Activated T-helper 17 cell treated with anti-CD3 and anti-CD28 coated beads, Interleukin-2, amount 50 U/mL, for 72 hours (primary cell): ENCODE measurements around the gene DEFB118. TPM values are rescaled to one million over a fixed set of nuclear protein-coding genes. Genes with fewer than 3 reads are reported as not detected.
"Not testable (repeated sequence)": the region's sequence is repeated elsewhere in the genome, so short reads cannot be mapped to it uniquely, and the experiment has no call there.

ENCODE experiments used
- ATAC-seq: fragments of 150-1000 bp; cut with Tn5 transposase; replicated peaks from 2 replicates; pipeline ENCODE4 v1.10.0; 2021; ENCODE audit warnings: mild to moderate bottlenecking, moderate library complexity
- H3K27ac Mint-ChIP-seq: one replicate; pipeline ENCODE4 v1.8.0; 2022; ENCODE audit warnings: mixed read lengths
- H3K27me3 Mint-ChIP-seq: one replicate; pipeline ENCODE4 v1.8.0; 2022; ENCODE audit warnings: mixed read lengths
- H3K36me3 Mint-ChIP-seq: one replicate; pipeline ENCODE4 v1.8.0; 2022; ENCODE audit warnings: low read depth, mild to moderate bottlenecking, mixed read lengths
- H3K4me1 Mint-ChIP-seq: one replicate; pipeline ENCODE4 v1.8.0; 2022; ENCODE audit warnings: mixed read lengths
- H3K4me3 Mint-ChIP-seq: one replicate; pipeline ENCODE4 v1.8.0; 2022; ENCODE audit warnings: mild to moderate bottlenecking, mixed read lengths
- H3K9me3 Mint-ChIP-seq: one replicate; pipeline ENCODE4 v1.8.0; 2022; ENCODE audit warnings: mixed read lengths
- total RNA-seq, 2 donors: library from RNA; stranded (reverse); gene quantifications; one replicate each; pipeline ENCODE4 v1.2.3, GENCODE V29; 2022

The DEFB118 gene
- not detected for total RNA-seq

DNA sequence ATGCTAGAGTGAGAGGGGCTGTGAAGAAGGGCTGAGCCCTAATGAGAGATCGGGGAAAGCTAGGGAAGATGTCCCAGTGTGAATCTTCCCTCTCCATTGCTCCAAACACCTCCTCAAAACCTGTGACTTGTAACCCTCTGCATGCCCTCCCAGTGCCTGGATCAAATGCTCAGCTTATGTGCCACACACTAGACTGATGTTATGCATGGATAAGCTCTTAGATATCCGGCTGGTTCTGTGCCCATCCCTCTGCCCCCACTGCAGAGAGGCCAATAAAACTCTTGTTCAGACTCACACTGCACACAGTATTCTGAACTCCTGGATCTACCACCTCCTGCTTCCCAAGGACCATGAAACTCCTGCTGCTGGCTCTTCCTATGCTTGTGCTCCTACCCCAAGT lies at the start of gene DEFB118:
Gene DEFB118 (plus strand): TSS at position 301 of the 400 bp plus-strand sequence. CDS start 50 bp downstream, at position 351.
- H3K27me3 Mint-ChIP-seq, result peaks cover 9% of the 10 kb centered on the region
- no peaks in the 10 kb centered on the region for H3K36me3 Mint-ChIP-seq
- ATAC-seq, result no peak
- H3K4me1 Mint-ChIP-seq, result no peaks in the 10 kb centered on the region
- no peak within 1 kb of the TSS for H3K27ac Mint-ChIP-seq
- no peak within 1 kb of the TSS for H3K4me3 Mint-ChIP-seq
- H3K9me3 Mint-ChIP-seq, result peaks cover 3% of the 10 kb centered on the region

GRCh38 chr20:31322504-31322903 lies 45.9 kb upstream of the DEFB118 start:
- ATAC-seq, result no peak

DNA sequence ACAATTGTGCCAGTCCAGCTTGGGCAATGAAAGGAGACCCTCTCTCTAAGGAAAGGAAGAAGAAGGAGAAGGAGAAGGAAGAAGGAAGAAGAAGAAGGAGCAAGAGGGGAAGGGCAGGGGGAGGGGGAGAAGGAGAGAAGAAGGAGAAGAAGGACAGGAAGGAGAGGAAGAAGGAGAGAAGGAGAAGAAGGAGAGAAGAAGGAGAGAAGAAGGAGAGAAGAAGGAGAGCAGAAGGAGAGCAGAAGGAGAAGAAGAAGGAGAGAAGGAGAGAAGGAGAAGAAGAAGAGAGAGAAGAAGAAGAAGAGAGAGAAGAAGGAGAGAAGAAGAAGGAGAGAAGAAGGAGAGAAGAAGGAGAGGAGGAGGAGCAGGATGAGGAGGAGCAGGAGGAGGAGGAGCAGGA lies 37.5 kb upstream of the DEFB118 start:
- H3K4me3 Mint-ChIP-seq, result no peak overlapping the region
- ATAC-seq, result no peak
- H3K27me3 Mint-ChIP-seq, result peaks cover 13% of the 10 kb centered on the region
- no peaks in the 10 kb centered on the region for H3K36me3 Mint-ChIP-seq
- no peak overlapping the region for H3K27ac Mint-ChIP-seq
- no peaks in the 10 kb centered on the region for H3K4me1 Mint-ChIP-seq
- peaks cover 8% of the 10 kb centered on the region for H3K9me3 Mint-ChIP-seq

More at GRCh38 chr20:31322504-31322903, 45.9 kb upstream of the DEFB118 start:
- peaks cover 10% of the 10 kb centered on the region for H3K27me3 Mint-ChIP-seq
- H3K27ac Mint-ChIP-seq, result no peak overlapping the region
- peaks cover 16% of the 10 kb centered on the region for H3K9me3 Mint-ChIP-seq
- H3K4me3 Mint-ChIP-seq, result no peak overlapping the region
- H3K4me1 Mint-ChIP-seq, result no peaks in the 10 kb centered on the region
- H3K36me3 Mint-ChIP-seq, result no peaks in the 10 kb centered on the region

GRCh38 chr20:31341470-31341869 lies 26.9 kb upstream of the DEFB118 start:
- no peaks in the 10 kb centered on the region for H3K27me3 Mint-ChIP-seq
- no peak overlapping the region for H3K4me3 Mint-ChIP-seq
- no peak overlapping the region for H3K27ac Mint-ChIP-seq
- no peaks in the 10 kb centered on the region for H3K4me1 Mint-ChIP-seq
- ATAC-seq, result no peak
- no peaks in the 10 kb centered on the region for H3K36me3 Mint-ChIP-seq
- no peaks in the 10 kb centered on the region for H3K9me3 Mint-ChIP-seq

DNA sequence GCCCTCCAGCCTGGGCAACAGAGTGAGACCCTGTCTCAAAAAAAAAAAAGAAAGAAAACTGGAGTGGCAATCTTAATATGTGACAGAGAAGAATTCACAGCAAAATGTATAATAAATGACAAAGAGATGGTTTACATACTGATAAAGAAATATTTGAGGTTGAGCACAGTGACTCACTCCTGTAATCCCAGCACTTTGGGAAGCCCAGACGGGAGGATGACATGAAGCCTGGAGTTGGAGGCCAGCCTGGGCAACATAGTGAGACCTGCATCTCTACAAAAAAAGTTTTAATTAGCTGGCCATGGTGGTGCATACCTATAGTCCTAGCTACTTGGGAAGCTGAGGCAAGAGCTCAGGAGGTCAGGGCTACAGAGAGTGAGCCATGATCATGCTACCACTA lies 12.4 kb upstream of the DEFB118 start:
- H3K4me3 Mint-ChIP-seq, result no peak overlapping the region
- no peak for ATAC-seq
- peaks cover 13% of the 10 kb centered on the region for H3K27me3 Mint-ChIP-seq
- no peaks in the 10 kb centered on the region for H3K36me3 Mint-ChIP-seq
- H3K27ac Mint-ChIP-seq, result no peak overlapping the region
- no peaks in the 10 kb centered on the region for H3K9me3 Mint-ChIP-seq
- no peaks in the 10 kb centered on the region for H3K4me1 Mint-ChIP-seq

DNA sequence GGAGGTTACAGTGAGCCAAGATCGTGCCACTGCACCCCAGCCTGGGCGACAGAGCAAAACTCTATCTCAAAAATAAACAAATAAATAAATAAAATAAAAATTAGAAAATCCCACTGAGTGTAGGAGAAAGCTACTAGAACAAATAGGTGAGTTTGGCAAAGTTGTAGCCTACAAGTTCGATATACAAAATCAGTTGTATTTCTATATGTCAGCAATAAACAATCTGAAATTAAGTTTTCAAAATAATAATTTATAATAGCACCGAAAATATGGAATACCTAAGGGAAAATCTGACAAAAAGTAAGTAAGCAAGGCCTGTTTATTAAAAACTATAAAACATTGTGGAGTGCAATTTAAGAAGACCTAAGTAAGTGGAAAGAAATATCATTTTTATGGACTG lies 5.1 kb upstream of the DEFB118 start:
- Mint-ChIP-seq H3K4me3 (no peak overlapping the region), H3K36me3 (no peaks in the 10 kb centered on the region), H3K4me1 (no peaks in the 10 kb centered on the region), H3K27ac (no peak overlapping the region), H3K9me3 (peaks cover 6% of the 10 kb centered on the region), H3K27me3 (peaks cover 11% of the 10 kb centered on the region)
- ATAC-seq, result no peak

DNA sequence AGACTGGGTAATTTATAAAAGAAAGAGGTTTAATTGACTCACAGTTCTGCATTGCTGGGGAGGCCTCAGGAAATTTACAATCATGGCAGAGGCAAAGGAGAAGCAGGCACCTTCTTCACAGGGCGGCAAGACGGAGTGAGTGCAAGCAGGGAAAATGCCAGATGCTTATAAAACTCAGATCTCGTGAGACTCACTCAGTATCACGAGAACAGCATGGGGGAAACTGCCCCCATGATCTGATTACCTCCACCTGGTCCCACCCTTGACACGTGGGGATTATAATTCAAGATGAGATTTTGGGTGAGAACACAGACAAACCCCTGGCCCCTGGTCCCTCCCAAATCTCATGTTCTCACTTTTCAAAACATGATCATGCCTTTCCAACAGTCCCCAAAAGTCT lies 4.1 kb upstream of the DEFB118 start:
- not testable (repeated sequence) for H3K9me3 Mint-ChIP-seq, H3K36me3 Mint-ChIP-seq, ATAC-seq, H3K27ac Mint-ChIP-seq, H3K4me3 Mint-ChIP-seq, H3K27me3 Mint-ChIP-seq, H3K4me1 Mint-ChIP-seq

DNA sequence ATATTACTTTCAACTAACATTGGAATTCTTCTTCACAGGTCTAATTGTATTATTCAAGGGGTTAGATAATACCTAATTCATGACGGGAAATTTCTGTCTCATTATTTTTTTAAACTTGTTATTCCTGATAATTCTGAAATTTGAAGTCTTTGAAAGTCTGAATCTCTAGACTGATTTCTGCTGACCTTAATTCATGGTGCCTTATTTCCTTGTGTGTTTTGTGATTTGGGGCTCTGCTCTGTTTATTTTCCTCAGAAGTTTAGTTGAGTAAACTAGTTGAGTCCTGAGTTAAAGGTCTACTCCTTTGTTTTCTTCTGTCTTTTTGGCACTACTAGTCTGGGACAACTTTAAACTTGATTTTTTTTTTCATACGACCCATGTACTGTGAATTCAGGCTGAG lies 5.9 kb downstream of the DEFB118 start:
- Mint-ChIP-seq H3K27ac (no peak overlapping the region), H3K9me3 (no peaks in the 10 kb centered on the region), H3K36me3 (no peaks in the 10 kb centered on the region), H3K27me3 (peaks cover 13% of the 10 kb centered on the region), H3K4me1 (no peaks in the 10 kb centered on the region), H3K4me3 (no peak overlapping the region)
- ATAC-seq, result no peak

DNA sequence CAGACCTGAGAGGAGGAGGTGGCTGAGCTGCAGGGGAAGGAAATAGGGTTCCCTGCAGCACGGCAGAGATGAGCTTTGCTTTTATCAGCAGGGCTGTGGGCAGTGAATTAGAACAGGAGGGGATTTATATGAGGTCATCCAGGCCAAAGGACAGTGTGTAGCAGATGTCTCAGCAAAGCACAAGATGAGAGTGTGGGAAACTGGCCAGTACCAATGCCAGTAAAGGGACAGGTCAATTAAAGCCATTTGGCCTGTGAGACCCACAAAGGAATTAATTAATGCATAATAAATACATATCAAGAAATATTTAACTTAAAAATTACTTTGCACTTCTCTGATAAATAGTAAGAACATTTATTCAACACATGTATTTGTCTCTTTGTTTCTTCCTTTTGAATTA lies 22.1 kb downstream of the DEFB118 start, which contains the start of gene DEFB119:
Gene DEFB119 (minus strand): TSS at position 101 of the 400 bp plus-strand sequence. CDS start 107 bp downstream, outside the sequence.
- Mint-ChIP-seq H3K9me3 (no peaks in the 10 kb centered on the region), H3K27ac (no peak within 1 kb of the TSS), H3K27me3 (peaks cover 30% of the 10 kb centered on the region)

GRCh38 chr20:31392836-31393235 lies 24.4 kb downstream of the DEFB118 start:
- Mint-ChIP-seq H3K27me3 (peaks cover 30% of the 10 kb centered on the region), H3K4me1 (no peaks in the 10 kb centered on the region), H3K4me3 (no peak overlapping the region), H3K36me3 (no peaks in the 10 kb centered on the region), H3K27ac (no peak overlapping the region), H3K9me3 (no peaks in the 10 kb centered on the region)
- no peak for ATAC-seq

More for the DNA sequence above, 22.1 kb downstream of the DEFB118 start, which contains the start of gene DEFB119:
- H3K4me3 Mint-ChIP-seq, result no peak within 1 kb of the TSS
- no peaks in the 10 kb centered on the region for H3K4me1 Mint-ChIP-seq
- no peak for ATAC-seq
- H3K36me3 Mint-ChIP-seq, result no peaks in the 10 kb centered on the region

GRCh38 chr20:31394900-31395299 lies 26.5 kb downstream of the DEFB118 start:
- no peaks in the 10 kb centered on the region for H3K4me1 Mint-ChIP-seq
- peaks cover 23% of the 10 kb centered on the region for H3K27me3 Mint-ChIP-seq
- H3K36me3 Mint-ChIP-seq, result no peaks in the 10 kb centered on the region
- H3K27ac Mint-ChIP-seq, result no peak overlapping the region
- H3K4me3 Mint-ChIP-seq, result no peak overlapping the region
- no peak for ATAC-seq
- no peaks in the 10 kb centered on the region for H3K9me3 Mint-ChIP-seq

DNA sequence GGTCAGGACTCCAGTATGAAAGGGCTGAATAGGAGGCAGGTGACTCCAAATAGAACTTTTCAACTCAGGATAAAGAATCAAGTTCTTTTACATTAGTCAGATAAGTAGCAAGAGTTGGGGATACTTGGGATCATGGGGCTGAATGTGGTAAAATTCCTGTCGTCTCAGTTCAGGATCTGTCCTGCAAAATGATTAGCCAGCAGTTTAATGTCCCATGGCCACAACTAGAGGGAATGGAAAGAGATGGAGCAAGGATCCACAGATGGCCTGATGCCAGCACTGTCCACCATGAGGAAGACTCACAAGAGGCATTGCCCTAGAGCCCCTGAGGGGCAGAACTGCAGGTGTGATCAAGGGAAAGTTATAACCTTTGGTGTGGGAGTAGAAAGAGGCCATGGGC lies 35.5 kb downstream of the DEFB118 start:
- Mint-ChIP-seq H3K27me3 (peaks cover 25% of the 10 kb centered on the region), H3K36me3 (no peaks in the 10 kb centered on the region), H3K4me3 (no peak overlapping the region), H3K9me3 (no peaks in the 10 kb centered on the region), H3K27ac (no peak overlapping the region), H3K4me1 (no peaks in the 10 kb centered on the region)
- ATAC-seq, result no peak

- H3K27me3 Mint-ChIP-seq, result peaks cover 19% of the 10 kb centered on the region
- no peak within 1 kb of the TSS for H3K4me3 Mint-ChIP-seq
- H3K9me3 Mint-ChIP-seq, result no peaks in the 10 kb centered on the region
- no peaks in the 10 kb centered on the region for H3K4me1 Mint-ChIP-seq
- ATAC-seq, result no peak
- H3K27ac Mint-ChIP-seq, result no peak within 1 kb of the TSS
- no peaks in the 10 kb centered on the region for H3K36me3 Mint-ChIP-seq
Observed at GRCh38 chr20:31406115-31406514, 37.7 kb downstream of the DEFB118 start, which contains the start of gene DEFB121. Gene DEFB121, minus strand, starts transcription at chr20:31406215. Its CDS starts 63 bp downstream, at chr20:31406152.

- Mint-ChIP-seq H3K27me3 (peaks cover 32% of the 10 kb centered on the region), H3K4me1 (no peaks in the 10 kb centered on the region), H3K9me3 (no peaks in the 10 kb centered on the region), H3K27ac (no peak overlapping the region), H3K4me3 (no peak overlapping the region), H3K36me3 (no peaks in the 10 kb centered on the region)
- ATAC-seq, result no peak
Observed at GRCh38 chr20:31410011-31410410, 41.6 kb downstream of the DEFB118 start.

DNA sequence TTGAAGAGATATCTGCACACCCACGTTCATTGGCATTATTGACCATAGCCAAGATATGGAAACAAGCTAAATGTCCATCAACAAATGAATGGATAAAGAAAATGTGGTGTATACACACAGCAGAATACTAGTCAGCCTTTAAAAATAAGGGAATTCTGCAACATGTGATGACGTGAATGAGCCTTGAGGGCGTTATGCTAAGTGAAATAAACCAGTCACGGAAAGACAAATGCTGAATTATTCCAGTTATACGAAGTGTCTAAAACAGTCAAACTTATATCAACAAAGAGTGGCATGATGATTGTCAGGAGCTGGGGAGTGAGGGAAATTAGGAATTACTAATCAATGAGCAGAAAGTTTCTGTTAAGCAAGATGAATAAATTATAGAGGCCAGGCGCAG lies 46.0 kb downstream of the DEFB118 start:
- H3K36me3 Mint-ChIP-seq, result no peaks in the 10 kb centered on the region
- ATAC-seq, result no peak

GRCh38 chr20:31415653-31416052 lies 47.3 kb downstream of the DEFB118 start:
- no peaks in the 10 kb centered on the region for H3K4me1 Mint-ChIP-seq
- peaks cover 29% of the 10 kb centered on the region for H3K27me3 Mint-ChIP-seq
- no peak overlapping the region for H3K4me3 Mint-ChIP-seq
- H3K27ac Mint-ChIP-seq, result no peak overlapping the region
- no peaks in the 10 kb centered on the region for H3K36me3 Mint-ChIP-seq
- no peaks in the 10 kb centered on the region for H3K9me3 Mint-ChIP-seq
- ATAC-seq, result no peak

More for the DNA sequence above, 46.0 kb downstream of the DEFB118 start:
- H3K4me3 Mint-ChIP-seq, result no peak overlapping the region
- H3K4me1 Mint-ChIP-seq, result no peaks in the 10 kb centered on the region
- H3K27ac Mint-ChIP-seq, result no peak overlapping the region
- peaks cover 29% of the 10 kb centered on the region for H3K27me3 Mint-ChIP-seq
- no peaks in the 10 kb centered on the region for H3K9me3 Mint-ChIP-seq
